C4-2B (cell line): ENCODE measurements around the gene AUTS2.

Source experiments
- H3K27ac ChIP-seq: fragments of 450-650 bp; 2 replicates; pipeline ENCODE4 v1.5.1; 2017
- CTCF ChIP-seq: fragments of 450-650 bp; conservative IDR thresholded peaks from 2 replicates; pipeline ENCODE4 v1.5.1; 2017; ENCODE audit warnings: mild to moderate bottlenecking
- ZFX ChIP-seq: fragments of 450-650 bp; IDR thresholded peaks from 2 replicates; pipeline ENCODE4 v1.6.1; 2017

The AUTS2 gene

GRCh38 chr7:69598081-69598486, at the start of gene AUTS2:
Gene AUTS2 (plus strand): TSS chr7:69598475. CDS start chr7:69599654, 1,179 bp downstream.
- no peak within 1 kb of the TSS for H3K27ac ChIP-seq
- no peak for TF ChIP-seq ZFX
- TF ChIP-seq CTCF: no peak

- TF ChIP-seq ZFX: no peak
- no peak for TF ChIP-seq CTCF
- no peak overlapping the region for H3K27ac ChIP-seq
Measured at GRCh38 chr7:69550991-69551390, 47.3 kb upstream of the AUTS2 start.

- no peak overlapping the region for H3K27ac ChIP-seq
- TF ChIP-seq ZFX: no peak
- no peak for TF ChIP-seq CTCF
Measured at GRCh38 chr7:69553190-69553589, 45.1 kb upstream of the AUTS2 start.

DNA sequence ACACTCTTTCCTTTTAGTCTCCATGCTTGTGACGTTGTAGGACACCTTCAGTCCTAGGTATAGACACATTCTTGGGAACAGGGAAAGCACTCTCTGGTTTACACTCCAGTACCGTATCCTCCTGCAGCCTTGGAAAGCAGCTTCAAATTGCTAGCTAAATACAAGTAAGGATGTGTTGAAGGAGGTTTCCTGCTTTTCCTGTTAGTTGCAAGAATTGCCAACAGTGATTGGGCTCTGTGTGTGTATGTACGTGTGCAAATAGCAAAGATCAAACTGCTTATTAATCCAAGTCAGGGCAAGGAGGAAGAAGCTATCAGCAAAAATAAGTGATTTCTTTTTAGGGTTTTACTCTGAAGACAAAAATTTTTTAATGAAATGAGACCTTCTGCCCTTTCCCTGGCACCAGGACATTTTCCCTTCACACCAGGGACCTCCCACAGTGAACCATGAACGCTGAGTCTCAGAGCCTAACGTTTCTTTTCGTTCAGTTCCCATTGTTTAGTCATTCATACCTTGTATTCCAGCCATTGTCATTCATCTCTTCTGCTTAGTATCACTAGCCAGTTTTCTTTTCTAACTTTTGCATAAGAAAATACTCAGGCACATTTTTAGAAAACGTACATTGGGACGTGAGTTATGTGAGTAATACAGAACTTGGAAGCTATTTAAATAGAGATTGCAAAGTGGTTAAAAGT, 36.9 kb upstream of the AUTS2 start:
- TF ChIP-seq CTCF: no peak
- TF ChIP-seq ZFX: no peak
- H3K27ac ChIP-seq: no peak overlapping the region

DNA sequence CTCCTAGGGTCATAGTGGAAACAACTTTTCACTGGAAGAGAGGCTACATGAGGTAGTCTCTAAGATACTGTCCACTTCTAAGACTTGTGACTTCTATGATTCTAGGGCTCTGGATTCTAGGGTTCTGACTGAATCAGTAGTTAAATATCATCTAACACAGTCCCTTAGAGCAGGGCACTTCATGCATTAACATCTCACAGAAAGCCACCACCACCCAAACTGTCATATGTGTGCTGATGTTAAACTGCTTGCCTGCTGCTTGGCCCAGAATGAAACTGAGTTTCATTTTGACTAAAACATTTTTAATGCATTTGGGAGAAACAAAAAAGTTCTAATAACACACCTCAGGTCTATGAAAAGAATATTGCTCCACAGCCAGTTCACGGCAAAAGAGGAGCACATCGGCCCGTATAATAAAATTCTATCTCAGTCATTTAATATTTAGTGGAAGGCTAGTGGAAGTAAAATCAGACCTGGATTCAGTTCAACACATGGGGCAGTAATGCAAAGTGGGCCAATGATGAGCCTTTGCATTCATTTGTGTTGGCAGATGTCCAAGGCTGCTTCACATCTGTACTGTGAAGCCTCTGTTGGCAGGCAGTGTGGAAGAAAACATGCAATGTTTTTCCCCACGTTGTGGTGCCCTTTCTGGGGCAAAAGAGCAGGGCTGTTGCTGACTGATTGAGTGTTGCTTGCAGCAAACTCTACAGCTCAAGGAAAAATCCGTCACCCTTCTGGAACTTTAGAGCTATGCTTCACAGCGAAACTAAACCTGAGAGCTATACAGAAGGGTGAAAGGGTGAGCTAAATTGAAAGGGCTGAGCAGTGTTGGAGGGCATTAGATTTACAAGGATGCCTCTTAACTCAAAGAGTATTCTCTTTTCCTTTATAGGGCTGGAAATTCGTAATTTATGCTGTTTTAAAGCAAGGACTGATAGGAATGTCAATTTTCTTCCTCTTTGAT, 33.5 kb upstream of the AUTS2 start:
- TF ChIP-seq ZFX: no peak
- no peak for TF ChIP-seq CTCF
- no peak overlapping the region for H3K27ac ChIP-seq

DNA sequence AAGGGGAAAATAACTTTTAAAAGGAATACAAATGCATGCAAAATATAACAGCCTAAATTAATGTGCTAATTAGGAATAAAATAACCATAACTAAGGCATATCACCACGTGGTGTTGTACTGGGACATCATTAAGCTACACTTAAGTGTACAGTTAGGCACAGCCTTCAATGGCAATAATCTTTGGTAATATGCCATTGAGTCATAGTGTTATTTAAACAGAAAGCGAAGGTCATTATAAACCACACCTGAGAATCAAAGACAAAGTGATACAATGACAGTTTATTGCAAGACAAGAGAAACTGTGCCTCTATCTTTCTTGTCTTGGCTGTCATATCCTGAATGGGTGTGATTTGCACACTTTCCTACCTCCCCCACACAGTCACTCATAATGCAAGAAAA, 30.5 kb upstream of the AUTS2 start:
- TF ChIP-seq ZFX: no peak
- no peak for TF ChIP-seq CTCF

GRCh38 chr7:69568266-69568665, 30.0 kb upstream of the AUTS2 start:
- TF ChIP-seq ZFX (no peak), CTCF (no peak)
- H3K27ac ChIP-seq: no peak overlapping the region

More for the DNA sequence above, 30.5 kb upstream of the AUTS2 start:
- H3K27ac ChIP-seq: no peak overlapping the region
